PFSK-1 (cell line): ENCODE data around the gene SPATS2L.

ENCODE experiments used
- POLR2AphosphoS5 ChIP-seq: IDR thresholded peaks from 2 replicates; pipeline ENCODE4 v1.6.1; 2012; ENCODE audit warnings: low read depth, mild to moderate bottlenecking, control low read depth, low read length, moderate library complexity
- SIN3A ChIP-seq: IDR thresholded peaks from 2 replicates; pipeline ENCODE4 v1.6.1; 2012; ENCODE audit warnings: mild to moderate bottlenecking, low read length, moderate library complexity, borderline replicate concordance; ENCODE audit not compliant: insufficient read depth
- TF ChIP-seq, protein P1 (sequence below), 2 experiments: IDR thresholded peaks; 2 replicates each; pipeline versions ENCODE4 v1.6.1 to v1.8.0; 2011 to 2012; ENCODE audit warnings: low read depth in 2 of 2, low read length in 2 of 2, control low read depth in 1 of 2, inconsistent platforms in 1 of 2, mild to moderate bottlenecking in 1 of 2, moderate library complexity in 1 of 2; ENCODE audit not compliant: insufficient read depth in 1 of 2

DNA sequence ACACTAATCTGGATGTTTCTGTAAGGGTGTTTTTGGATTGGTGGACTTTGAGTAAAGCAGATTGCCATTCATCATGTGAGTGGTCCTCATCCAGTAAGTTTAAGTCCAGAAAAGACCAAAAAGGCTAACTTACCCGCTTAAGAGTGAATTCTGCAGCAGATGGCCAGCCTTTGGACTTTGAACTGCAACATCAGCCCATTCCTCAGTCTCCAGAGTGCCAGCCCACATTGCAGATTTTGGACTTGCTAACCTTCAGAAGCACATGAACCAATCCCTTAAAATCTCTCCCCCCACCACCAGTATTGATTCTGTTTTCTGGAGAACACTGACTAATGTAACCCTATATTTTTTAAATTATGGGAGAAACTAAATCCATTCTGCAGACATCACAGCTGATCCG, 30.0 kb upstream of the SPATS2L start:
- TF ChIP-seq, protein P1, sequence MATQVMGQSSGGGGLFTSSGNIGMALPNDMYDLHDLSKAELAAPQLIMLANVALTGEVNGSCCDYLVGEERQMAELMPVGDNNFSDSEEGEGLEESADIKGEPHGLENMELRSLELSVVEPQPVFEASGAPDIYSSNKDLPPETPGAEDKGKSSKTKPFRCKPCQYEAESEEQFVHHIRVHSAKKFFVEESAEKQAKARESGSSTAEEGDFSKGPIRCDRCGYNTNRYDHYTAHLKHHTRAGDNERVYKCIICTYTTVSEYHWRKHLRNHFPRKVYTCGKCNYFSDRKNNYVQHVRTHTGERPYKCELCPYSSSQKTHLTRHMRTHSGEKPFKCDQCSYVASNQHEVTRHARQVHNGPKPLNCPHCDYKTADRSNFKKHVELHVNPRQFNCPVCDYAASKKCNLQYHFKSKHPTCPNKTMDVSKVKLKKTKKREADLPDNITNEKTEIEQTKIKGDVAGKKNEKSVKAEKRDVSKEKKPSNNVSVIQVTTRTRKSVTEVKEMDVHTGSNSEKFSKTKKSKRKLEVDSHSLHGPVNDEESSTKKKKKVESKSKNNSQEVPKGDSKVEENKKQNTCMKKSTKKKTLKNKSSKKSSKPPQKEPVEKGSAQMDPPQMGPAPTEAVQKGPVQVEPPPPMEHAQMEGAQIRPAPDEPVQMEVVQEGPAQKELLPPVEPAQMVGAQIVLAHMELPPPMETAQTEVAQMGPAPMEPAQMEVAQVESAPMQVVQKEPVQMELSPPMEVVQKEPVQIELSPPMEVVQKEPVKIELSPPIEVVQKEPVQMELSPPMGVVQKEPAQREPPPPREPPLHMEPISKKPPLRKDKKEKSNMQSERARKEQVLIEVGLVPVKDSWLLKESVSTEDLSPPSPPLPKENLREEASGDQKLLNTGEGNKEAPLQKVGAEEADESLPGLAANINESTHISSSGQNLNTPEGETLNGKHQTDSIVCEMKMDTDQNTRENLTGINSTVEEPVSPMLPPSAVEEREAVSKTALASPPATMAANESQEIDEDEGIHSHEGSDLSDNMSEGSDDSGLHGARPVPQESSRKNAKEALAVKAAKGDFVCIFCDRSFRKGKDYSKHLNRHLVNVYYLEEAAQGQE (IDR thresholded peaks at IDR 0.05; ENCODE audit: insufficient read depth in 1 of 2, low read depth in 2 of 2, low read length in 2 of 2) = no peak
- TF ChIP-seq POLR2AphosphoS5 (no peak), SIN3A (no peak)
